Endodermal cell (in vitro differentiated cells): Measurements from ENCODE around the gene TMEM150C. TPM values are rescaled to one million over a fixed set of nuclear protein-coding genes. Genes with fewer than 3 reads are reported as not detected.

ENCODE experiments used
- DNase-seq: peaks from one replicate; pipeline ENCODE4 v3.0.0-alpha.2; 2017
- H3K27ac ChIP-seq: 2 replicates; pipeline ENCODE4 v1.5.1; 2013; ENCODE audit warnings: mild to moderate bottlenecking, low read depth, low read length, moderate library complexity
- H3K27me3 ChIP-seq: 2 replicates; pipeline ENCODE4 v1.6.1; 2013; ENCODE audit warnings: mild to moderate bottlenecking, low read length, moderate library complexity; ENCODE audit not compliant: insufficient read depth, control insufficient read depth, poor library complexity, severe bottlenecking
- H3K36me3 ChIP-seq: 2 replicates; pipeline ENCODE4 v1.7.0; 2013; ENCODE audit warnings: mild to moderate bottlenecking, low read length, moderate library complexity; ENCODE audit not compliant: control insufficient read depth, insufficient read depth
- H3K4me1 ChIP-seq: one replicate; pipeline ENCODE4 v1.7.0; 2013; ENCODE audit warnings: low read length; ENCODE audit not compliant: control insufficient read depth, insufficient read depth
- H3K4me3 ChIP-seq: 2 replicates; pipeline ENCODE4 v1.5.1; 2013; ENCODE audit warnings: mild to moderate bottlenecking, low read length, moderate library complexity
- H3K9ac ChIP-seq: 2 replicates; pipeline ENCODE4 v1.6.1; 2013; ENCODE audit warnings: mild to moderate bottlenecking, low read length, moderate library complexity; ENCODE audit not compliant: poor library complexity, severe bottlenecking; ENCODE audit errors: extremely low read depth
- H3K9me3 ChIP-seq: 2 replicates; pipeline ENCODE4 v1.6.1; 2013; ENCODE audit warnings: mild to moderate bottlenecking, low read length, moderate library complexity; ENCODE audit not compliant: control insufficient read depth
- H3K27ac Mint-ChIP-seq: 2 replicates; pipeline ENCODE4 v1.8.0; 2020; ENCODE audit warnings: mixed read lengths
- H3K27me3 Mint-ChIP-seq: 2 replicates; pipeline ENCODE4 v1.8.0; 2021; ENCODE audit warnings: mild to moderate bottlenecking, mixed read lengths; ENCODE audit not compliant: insufficient read depth
- H3K36me3 Mint-ChIP-seq: 2 replicates; pipeline ENCODE4 v1.8.0; 2020; ENCODE audit warnings: low read depth, mixed read lengths
- H3K4me1 Mint-ChIP-seq: 2 replicates; pipeline ENCODE4 v1.8.0; 2020; ENCODE audit warnings: mixed read lengths
- H3K4me3 Mint-ChIP-seq: 2 replicates; pipeline ENCODE4 v1.8.0; 2020; ENCODE audit warnings: mild to moderate bottlenecking, moderate library complexity, mixed read lengths
- H3K9me3 Mint-ChIP-seq: 2 replicates; pipeline ENCODE4 v1.8.0; 2020; ENCODE audit warnings: mild to moderate bottlenecking, mixed read lengths
- WGBS, 2 experiments: methylation state at CpG; one replicate each; pipeline versions ENCODE4 v1.1.5 to v1.1.7; 2013; ENCODE audit warnings: missing lambda C conversion rate in 2 of 2, mixed read lengths in 1 of 2; ENCODE audit not compliant: insufficient coverage in 1 of 2, insufficient read length in 1 of 2; 5-methylcytosine and 5-hydroxymethylcytosine counted together
- total RNA-seq, 2 donors: library from RNA; stranded (reverse); fragmentation: NEBNext Ultra II Directional in 1 of 2; extraction: Animal tissue kit (Norgen Biotek cat#: 25700) in 1 of 2; gene quantifications; 2 replicates in 1 of 2; 3 replicates in 1 of 2; pipeline ENCODE4 v1.2.1, GENCODE V29; 2021
- TF ChIP-seq, protein P1 (sequence below): fragments of 200-600 bp; sonication (generic); conservative IDR thresholded peaks from 2 replicates; pipeline ENCODE4 v1.5.0; 2021; ENCODE audit warnings: antibody characterized with exemption, mild to moderate bottlenecking

Gene TMEM150C
- total RNA-seq, 2 donors from 2014 or later = 29.3 to 32.8 TPM

DNA sequence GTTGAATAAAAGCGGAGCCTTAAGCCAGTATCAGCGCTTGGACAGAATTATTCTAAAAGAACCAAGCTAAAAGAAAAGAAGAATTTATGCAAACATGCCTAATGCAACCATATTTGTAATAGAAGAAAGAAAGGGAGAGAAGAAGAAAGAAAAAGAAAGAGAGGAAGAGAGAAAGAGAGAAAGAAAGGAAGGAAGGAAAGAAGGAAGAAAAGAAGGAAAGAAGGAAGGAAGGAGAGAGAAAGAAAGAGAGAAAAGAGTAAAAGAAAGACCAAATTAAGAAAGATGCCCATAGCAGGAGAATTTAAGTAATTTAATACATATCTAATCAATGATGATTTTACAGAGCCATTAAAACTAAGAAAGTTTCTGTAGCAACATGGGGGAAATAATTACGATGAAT is 30.9 kb upstream of the TMEM150C start:
- TF ChIP-seq, protein P1, sequence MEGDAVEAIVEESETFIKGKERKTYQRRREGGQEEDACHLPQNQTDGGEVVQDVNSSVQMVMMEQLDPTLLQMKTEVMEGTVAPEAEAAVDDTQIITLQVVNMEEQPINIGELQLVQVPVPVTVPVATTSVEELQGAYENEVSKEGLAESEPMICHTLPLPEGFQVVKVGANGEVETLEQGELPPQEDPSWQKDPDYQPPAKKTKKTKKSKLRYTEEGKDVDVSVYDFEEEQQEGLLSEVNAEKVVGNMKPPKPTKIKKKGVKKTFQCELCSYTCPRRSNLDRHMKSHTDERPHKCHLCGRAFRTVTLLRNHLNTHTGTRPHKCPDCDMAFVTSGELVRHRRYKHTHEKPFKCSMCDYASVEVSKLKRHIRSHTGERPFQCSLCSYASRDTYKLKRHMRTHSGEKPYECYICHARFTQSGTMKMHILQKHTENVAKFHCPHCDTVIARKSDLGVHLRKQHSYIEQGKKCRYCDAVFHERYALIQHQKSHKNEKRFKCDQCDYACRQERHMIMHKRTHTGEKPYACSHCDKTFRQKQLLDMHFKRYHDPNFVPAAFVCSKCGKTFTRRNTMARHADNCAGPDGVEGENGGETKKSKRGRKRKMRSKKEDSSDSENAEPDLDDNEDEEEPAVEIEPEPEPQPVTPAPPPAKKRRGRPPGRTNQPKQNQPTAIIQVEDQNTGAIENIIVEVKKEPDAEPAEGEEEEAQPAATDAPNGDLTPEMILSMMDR = no peak
- H3K4me3 Mint-ChIP-seq = no peak overlapping the region
- Histone ChIP-seq H3K27ac (no peak overlapping the region), H3K9me3 (no peaks in the 10 kb centered on the region), H3K27me3 (no peaks in the 10 kb centered on the region), H3K9ac (no peak overlapping the region), H3K4me3 (no peak overlapping the region), H3K4me1 (peaks cover 15% of the 10 kb centered on the region), H3K36me3 (no peaks in the 10 kb centered on the region)
- WGBS, 2 experiments = 92% methylated on average over 2 of the region's 3 CpGs; no CpG with 5 or more reads in 1 of the 2 experiments
- no peaks in the 10 kb centered on the region for H3K9me3 Mint-ChIP-seq
- peaks cover 2% of the 10 kb centered on the region for H3K27me3 Mint-ChIP-seq
- peaks cover 30% of the 10 kb centered on the region for H3K4me1 Mint-ChIP-seq
- H3K36me3 Mint-ChIP-seq = no peaks in the 10 kb centered on the region
- no peak overlapping the region for H3K27ac Mint-ChIP-seq
- no peak for DNase-seq

DNA sequence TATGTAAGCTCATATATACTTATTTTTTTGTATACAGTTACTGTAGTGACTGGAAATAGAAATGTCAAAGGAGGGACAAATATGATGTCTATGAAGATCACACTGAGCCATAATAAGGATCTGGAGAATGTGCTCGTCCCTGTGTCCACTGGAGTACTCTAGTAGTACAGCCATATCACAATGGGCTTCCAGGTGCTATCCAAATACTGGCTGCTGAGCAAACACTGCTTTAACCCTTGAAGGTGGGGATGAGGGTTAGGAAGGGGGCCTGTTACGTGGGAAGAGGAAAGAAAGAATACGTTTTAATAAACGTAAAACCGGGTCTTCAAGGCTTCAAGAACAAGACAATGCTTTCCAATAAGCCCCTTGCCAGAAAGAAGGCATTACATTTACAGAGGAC is 29.8 kb upstream of the TMEM150C start:
- Histone ChIP-seq H3K9me3 (no peaks in the 10 kb centered on the region), H3K4me3 (no peak overlapping the region), H3K9ac (no peak overlapping the region), H3K27ac (no peak overlapping the region), H3K27me3 (no peaks in the 10 kb centered on the region), H3K36me3 (no peaks in the 10 kb centered on the region), H3K4me1 (peaks cover 18% of the 10 kb centered on the region)
- no peaks in the 10 kb centered on the region for H3K9me3 Mint-ChIP-seq
- 70 to 73% methylated on average over 3 to 5 of the region's 5 CpGs for WGBS, 2 experiments
- no peak overlapping the region for H3K4me3 Mint-ChIP-seq
- no peaks in the 10 kb centered on the region for H3K36me3 Mint-ChIP-seq
- no peak for DNase-seq
- peaks cover 2% of the 10 kb centered on the region for H3K27me3 Mint-ChIP-seq
- no peak overlapping the region for H3K27ac Mint-ChIP-seq
- peaks cover 40% of the 10 kb centered on the region for H3K4me1 Mint-ChIP-seq
- TF ChIP-seq, protein P1 = no peak

DNA sequence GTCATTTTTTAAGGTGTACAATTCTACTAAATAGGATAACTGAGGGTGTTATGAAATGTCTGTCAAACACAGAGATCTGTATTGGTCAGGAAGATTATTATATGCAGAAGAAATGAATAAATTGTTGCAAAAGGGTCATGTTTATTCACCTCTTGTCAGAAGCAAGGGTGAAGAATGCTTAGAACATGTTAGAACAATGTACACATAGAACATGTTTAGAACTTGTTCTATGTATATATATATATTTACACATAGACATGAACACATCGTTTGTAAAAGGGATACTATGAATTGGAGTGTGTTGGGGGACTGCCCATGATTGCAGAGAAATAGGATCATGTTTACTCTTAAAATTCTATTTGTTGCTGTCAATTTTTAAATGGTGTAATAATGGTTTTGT is 28.0 kb upstream of the TMEM150C start:
- no peaks in the 10 kb centered on the region for H3K9me3 Mint-ChIP-seq
- Histone ChIP-seq H3K9ac (no peak overlapping the region), H3K4me1 (peaks cover 29% of the 10 kb centered on the region), H3K4me3 (no peak overlapping the region), H3K27me3 (no peaks in the 10 kb centered on the region), H3K9me3 (no peaks in the 10 kb centered on the region), H3K36me3 (no peaks in the 10 kb centered on the region), H3K27ac (no peak overlapping the region)
- no peak for DNase-seq
- H3K4me1 Mint-ChIP-seq = peaks cover 59% of the 10 kb centered on the region
- no peaks in the 10 kb centered on the region for H3K36me3 Mint-ChIP-seq
- H3K27ac Mint-ChIP-seq = no peak overlapping the region
- peaks cover 2% of the 10 kb centered on the region for H3K27me3 Mint-ChIP-seq
- H3K4me3 Mint-ChIP-seq = no peak overlapping the region
- 88% methylated on average over 1 of the region's 1 CpG; no CpG with 5 or more reads in 1 of the 2 experiments for WGBS, 2 experiments
- TF ChIP-seq, protein P1 = no peak
